HEK293 (cell line): ENCODE measurements around the gene CABLES2.

Experiments
- CTCF ChIA-PET: fragments of 350-600 bp; formaldehyde crosslinking; extraction: SDS; loops from one replicate; lab custom pipeline; 2021; ENCODE audit warnings: antibody characterized with exemption; lab: Yijun Ruan, JAX
- POLR2A ChIA-PET: fragments of 300-600 bp; formaldehyde crosslinking; extraction: SDS; loops from one replicate; lab custom pipeline; 2020; ENCODE audit warnings: antibody characterized with exemption, inconsistent platforms; lab: Yijun Ruan, JAX
- H3K27ac ChIP-seq: fragments of 200-500 bp; sonication (Bioruptor generic); 2 replicates; pipeline ENCODE4 v1.5.1; 2014; ENCODE audit warnings: low read depth, low read length, control low read depth, inconsistent platforms; ENCODE audit errors: extremely low read depth
- H3K36me3 ChIP-seq, 2 experiments: fragments of 200-500 bp in 1 of 2; sonication (Bioruptor generic) in 1 of 2; 1 replicate in 1 of 2; 2 replicates in 1 of 2; pipeline ENCODE4 v1.5.1; 2014 to 2017; ENCODE audit warnings: inconsistent platforms in 2 of 2, low read length in 2 of 2; ENCODE audit not compliant: control insufficient read depth in 2 of 2, insufficient read depth in 1 of 2
- H3K4me1 ChIP-seq: fragments of 200-500 bp; sonication (Bioruptor generic); 2 replicates; pipeline ENCODE4 v1.5.1; 2014; ENCODE audit warnings: mild to moderate bottlenecking, low read length, inconsistent platforms; ENCODE audit not compliant: control insufficient read depth, insufficient read depth
- H3K4me3 ChIP-seq: 2 replicates; pipeline ENCODE4 v1.5.1; 2011; ENCODE audit warnings: low read depth, mild to moderate bottlenecking, control low read depth, low read length, moderate library complexity
- H3K9me3 ChIP-seq: fragments of 200-500 bp; sonication (Bioruptor generic); 2 replicates; pipeline ENCODE4 v1.5.1; 2014; ENCODE audit warnings: low read depth, low read length, inconsistent platforms; ENCODE audit not compliant: control insufficient read depth, insufficient read depth
- GFI1B ChIP-seq: fragments of 450-650 bp; formaldehyde crosslinking; IDR thresholded peaks from 2 replicates; pipeline ENCODE4 v1.5.1; 2016; ENCODE audit warnings: missing biosample characterization, missing genetic modification characterization
- GLIS1 ChIP-seq: fragments of 450-650 bp; formaldehyde crosslinking; IDR thresholded peaks from 2 replicates; pipeline ENCODE4 v1.5.1; 2016; ENCODE audit warnings: missing biosample characterization, missing genetic modification characterization
- HOXC10 ChIP-seq: sonication (generic); formaldehyde crosslinking; IDR thresholded peaks from 2 replicates; pipeline ENCODE4 v1.8.1; 2023; ENCODE audit warnings: mild to moderate bottlenecking, missing genetic modification reagents
- HOXD13 ChIP-seq: sonication (generic); formaldehyde crosslinking; IDR thresholded peaks from 2 replicates; pipeline ENCODE4 v1.8.0; 2022; ENCODE audit warnings: missing genetic modification reagents, borderline replicate concordance
- PATZ1 ChIP-seq: fragments of 450-650 bp; formaldehyde crosslinking; IDR thresholded peaks from 2 replicates; pipeline ENCODE4 v1.5.1; 2016; ENCODE audit warnings: missing biosample characterization, missing genetic modification characterization
- SP7 ChIP-seq: fragments of 450-650 bp; formaldehyde crosslinking; IDR thresholded peaks from 2 replicates; pipeline ENCODE4 v1.5.1; 2016; ENCODE audit warnings: missing biosample characterization, missing genetic modification characterization
- TRIM28 ChIP-seq: IDR thresholded peaks from 2 replicates; pipeline ENCODE4 v1.6.1; 2011; ENCODE audit warnings: low read length, control low read depth, borderline replicate concordance
- ZFHX2 ChIP-seq: fragments of 450-650 bp; formaldehyde crosslinking; conservative IDR thresholded peaks from 2 replicates; pipeline ENCODE4 v1.5.1; 2016; ENCODE audit warnings: missing biosample characterization, missing genetic modification characterization
- ZFP69B ChIP-seq: fragments of 450-650 bp; formaldehyde crosslinking; IDR thresholded peaks from 2 replicates; pipeline ENCODE4 v1.5.1; 2016; ENCODE audit warnings: missing biosample characterization, missing genetic modification characterization
- ZNF121 ChIP-seq: fragments of 450-650 bp; formaldehyde crosslinking; IDR thresholded peaks from 2 replicates; pipeline ENCODE4 v1.5.1; 2016; ENCODE audit warnings: missing biosample characterization, missing genetic modification characterization
- ZNF23 ChIP-seq: fragments of 450-650 bp; formaldehyde crosslinking; IDR thresholded peaks from 2 replicates; pipeline ENCODE4 v1.5.1; 2016; ENCODE audit warnings: missing biosample characterization, missing genetic modification characterization, borderline replicate concordance
- ZNF600 ChIP-seq: fragments of 450-650 bp; formaldehyde crosslinking; IDR thresholded peaks from 2 replicates; pipeline ENCODE4 v1.5.1; 2016; ENCODE audit warnings: missing biosample characterization, missing genetic modification characterization
- ZNF610 ChIP-seq: fragments of 450-650 bp; formaldehyde crosslinking; IDR thresholded peaks from 2 replicates; pipeline ENCODE4 v1.5.1; 2016; ENCODE audit warnings: missing biosample characterization, missing genetic modification characterization, borderline replicate concordance
- ZNF791 ChIP-seq: fragments of 450-650 bp; formaldehyde crosslinking; IDR thresholded peaks from 2 replicates; pipeline ENCODE4 v1.5.1; 2016; ENCODE audit warnings: missing biosample characterization, missing genetic modification characterization
- ZSCAN30 ChIP-seq: fragments of 450-650 bp; IDR thresholded peaks from 2 replicates; pipeline ENCODE4 v1.5.1; 2018; ENCODE audit warnings: missing biosample characterization, mild to moderate bottlenecking, missing genetic modification characterization, moderate library complexity
- TF ChIP-seq, protein P1 (sequence below): fragments of 450-650 bp; formaldehyde crosslinking; conservative IDR thresholded peaks from 2 replicates; pipeline ENCODE4 v1.5.1; 2016; ENCODE audit warnings: low read depth, missing biosample characterization, missing genetic modification characterization
- TF ChIP-seq, protein P2 (sequence below): fragments of 450-650 bp; formaldehyde crosslinking; IDR thresholded peaks from 2 replicates; pipeline ENCODE4 v1.5.1; 2016; ENCODE audit warnings: missing biosample characterization, missing genetic modification characterization
- TF ChIP-seq, protein P3 (sequence below): fragments of 450-650 bp; formaldehyde crosslinking; IDR thresholded peaks from 2 replicates; pipeline ENCODE4 v1.5.1; 2017; ENCODE audit warnings: missing biosample characterization, missing genetic modification characterization
- TF ChIP-seq, protein P4 (sequence below): fragments of 450-650 bp; formaldehyde crosslinking; optimal IDR thresholded peaks from 2 replicates; pipeline ENCODE3; 2016; ENCODE audit warnings: missing biosample characterization, mild to moderate bottlenecking, missing genetic modification characterization

Gene CABLES2

DNA sequence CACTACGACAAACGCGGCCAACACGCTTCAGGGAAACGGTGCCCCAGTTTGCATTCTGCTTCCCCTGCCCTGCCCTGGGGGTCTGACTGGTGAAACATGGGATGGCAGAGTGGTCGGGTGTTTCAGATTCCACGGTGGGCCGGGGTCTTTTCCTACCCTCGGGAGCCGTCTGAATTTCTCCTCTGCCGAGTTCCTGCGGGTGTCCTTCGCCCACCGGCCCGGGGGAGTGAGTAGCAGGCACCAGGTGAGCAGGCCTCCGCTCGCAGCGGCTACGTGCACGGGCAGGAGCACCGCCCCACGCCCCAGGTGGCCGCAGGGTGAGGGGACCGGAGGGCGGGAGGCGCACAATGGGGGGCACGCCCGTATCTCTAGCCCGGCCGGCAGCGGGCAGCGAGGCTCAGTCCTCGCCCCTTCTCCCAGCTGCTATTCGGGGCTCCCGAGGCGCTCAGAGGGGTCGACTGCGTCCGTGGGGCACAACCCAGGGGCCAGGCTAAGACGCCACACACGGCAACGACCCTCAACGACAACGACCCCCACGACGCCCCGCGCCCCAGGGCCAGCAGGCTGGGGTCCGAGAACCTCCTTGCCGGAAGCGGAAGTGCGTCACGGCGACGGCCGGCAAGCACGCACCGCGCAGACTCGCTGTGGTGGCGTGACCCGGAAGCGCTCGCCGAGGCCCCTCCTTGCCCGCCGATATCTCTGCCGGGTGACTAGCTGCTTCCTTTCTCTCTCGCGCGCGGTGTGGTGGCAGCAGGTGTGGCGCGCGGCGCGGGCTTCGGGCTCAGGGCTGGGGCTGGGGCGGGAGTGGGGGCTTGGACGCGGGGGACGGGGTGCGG lies 20.5 kb downstream of the CABLES2 start, which contains the start of gene RPS21 (continued):
- TF ChIP-seq PATZ1 (tag by site-specific recombination) = peak; percentile 94
- TF ChIP-seq ZNF121 = 0 out of 2 replicates have a peak, but pooled peaks have one; percentile 43
- TF ChIP-seq, protein P1, sequence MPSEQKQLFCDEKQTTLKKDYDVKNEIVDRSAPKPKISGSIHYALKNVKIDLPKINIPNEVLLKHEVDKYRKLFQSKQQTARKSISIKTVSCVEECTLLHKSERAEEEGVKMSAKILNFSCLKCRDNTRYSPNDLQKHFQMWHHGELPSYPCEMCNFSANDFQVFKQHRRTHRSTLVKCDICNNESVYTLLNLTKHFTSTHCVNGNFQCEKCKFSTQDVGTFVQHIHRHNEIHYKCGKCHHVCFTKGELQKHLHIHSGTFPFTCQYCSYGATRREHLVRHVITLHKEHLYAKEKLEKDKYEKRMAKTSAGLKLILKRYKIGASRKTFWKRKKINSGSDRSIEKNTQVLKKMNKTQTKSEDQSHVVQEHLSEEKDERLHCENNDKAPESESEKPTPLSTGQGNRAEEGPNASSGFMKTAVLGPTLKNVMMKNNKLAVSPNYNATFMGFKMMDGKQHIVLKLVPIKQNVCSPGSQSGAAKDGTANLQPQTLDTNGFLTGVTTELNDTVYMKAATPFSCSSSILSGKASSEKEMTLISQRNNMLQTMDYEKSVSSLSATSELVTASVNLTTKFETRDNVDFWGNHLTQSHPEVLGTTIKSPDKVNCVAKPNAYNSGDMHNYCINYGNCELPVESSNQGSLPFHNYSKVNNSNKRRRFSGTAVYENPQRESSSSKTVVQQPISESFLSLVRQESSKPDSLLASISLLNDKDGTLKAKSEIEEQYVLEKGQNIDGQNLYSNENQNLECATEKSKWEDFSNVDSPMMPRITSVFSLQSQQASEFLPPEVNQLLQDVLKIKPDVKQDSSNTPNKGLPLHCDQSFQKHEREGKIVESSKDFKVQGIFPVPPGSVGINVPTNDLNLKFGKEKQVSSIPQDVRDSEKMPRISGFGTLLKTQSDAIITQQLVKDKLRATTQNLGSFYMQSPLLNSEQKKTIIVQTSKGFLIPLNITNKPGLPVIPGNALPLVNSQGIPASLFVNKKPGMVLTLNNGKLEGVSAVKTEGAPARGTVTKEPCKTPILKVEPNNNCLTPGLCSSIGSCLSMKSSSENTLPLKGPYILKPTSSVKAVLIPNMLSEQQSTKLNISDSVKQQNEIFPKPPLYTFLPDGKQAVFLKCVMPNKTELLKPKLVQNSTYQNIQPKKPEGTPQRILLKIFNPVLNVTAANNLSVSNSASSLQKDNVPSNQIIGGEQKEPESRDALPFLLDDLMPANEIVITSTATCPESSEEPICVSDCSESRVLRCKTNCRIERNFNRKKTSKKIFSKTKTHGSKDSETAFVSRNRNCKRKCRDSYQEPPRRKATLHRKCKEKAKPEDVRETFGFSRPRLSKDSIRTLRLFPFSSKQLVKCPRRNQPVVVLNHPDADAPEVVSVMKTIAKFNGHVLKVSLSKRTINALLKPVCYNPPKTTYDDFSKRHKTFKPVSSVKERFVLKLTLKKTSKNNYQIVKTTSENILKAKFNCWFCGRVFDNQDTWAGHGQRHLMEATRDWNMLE (tag by site-specific recombination) = peak; percentile 96

DNA sequence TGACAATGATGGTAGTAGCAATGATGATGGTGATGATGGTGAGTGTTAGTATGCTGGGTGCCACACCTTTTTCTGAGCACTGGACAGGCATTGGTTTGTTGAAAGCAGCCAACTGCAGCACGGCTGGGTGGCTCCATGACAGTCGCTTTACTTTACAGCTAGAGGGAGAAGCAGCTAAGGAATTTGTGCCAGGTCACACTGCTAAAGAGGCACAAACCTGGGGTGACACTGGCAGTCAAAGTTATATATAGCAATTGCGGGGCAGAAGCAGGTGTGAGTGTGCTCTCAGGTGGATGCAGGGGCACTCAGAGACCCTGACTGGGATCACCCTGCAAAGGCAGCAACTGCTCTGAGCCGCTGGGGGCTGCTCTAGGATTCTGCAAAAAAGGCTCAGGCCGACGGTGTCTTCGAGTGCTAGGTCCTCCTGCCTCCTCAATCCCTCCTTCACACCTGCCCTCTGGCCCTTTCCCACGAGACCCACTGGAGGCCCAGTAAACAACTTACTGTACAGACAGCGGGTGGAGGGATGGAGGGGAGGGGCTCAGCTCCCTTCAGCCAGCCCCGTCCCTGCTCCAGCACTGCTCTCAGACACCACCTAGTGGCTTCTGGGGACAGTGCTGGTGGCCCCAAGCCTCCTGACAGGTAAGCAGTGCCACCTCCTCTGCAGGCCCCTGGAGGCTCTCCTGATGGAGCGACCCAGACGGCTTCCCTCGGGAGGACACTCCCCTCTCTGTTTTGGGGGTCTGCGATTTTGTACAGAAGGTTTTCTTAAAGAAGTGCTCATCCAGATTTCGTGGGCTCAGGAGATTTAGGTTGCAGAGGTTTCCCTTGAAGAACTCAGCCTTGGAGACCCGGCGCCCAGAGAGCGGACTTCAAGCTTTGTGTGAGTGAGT lies 24.5 kb downstream of the CABLES2 start:
- ChIA-PET CTCF (interaction anchor here (0.6 to 2.3 kb wide), 37 partner anchors 8 to 459 kb away, joined by 3 to 32 read pairs (median 5); partner anchors contain the start of genes ADRM1 and HRH3), POLR2A (interaction anchor here (0.6 to 3.4 kb wide), 9 partner anchors 13 to 1140 kb away, joined by 3 to 24 read pairs (median 4); no protein-coding TSS in a partner anchor)
- Histone ChIP-seq H3K27ac (no peak overlapping the region), H3K4me3 (no peak overlapping the region), H3K36me3 (peaks cover 4 to 16% of the 10 kb centered on the region in 2 experiments; a peak in 2 of 3 replicates), H3K9me3 (no peaks in the 10 kb centered on the region), H3K4me1 (no peaks in the 10 kb centered on the region)
- no peak for TF ChIP-seq GFI1B (tag by site-specific recombination)
- peak; percentile 67 for TF ChIP-seq ZSCAN30
- no peak for TF ChIP-seq HOXD13
- TF ChIP-seq PATZ1 (tag by site-specific recombination) = peak; percentile 30; the same call in 1 of the 2 replicates
- no peak for TF ChIP-seq TRIM28
- TF ChIP-seq, protein P2, sequence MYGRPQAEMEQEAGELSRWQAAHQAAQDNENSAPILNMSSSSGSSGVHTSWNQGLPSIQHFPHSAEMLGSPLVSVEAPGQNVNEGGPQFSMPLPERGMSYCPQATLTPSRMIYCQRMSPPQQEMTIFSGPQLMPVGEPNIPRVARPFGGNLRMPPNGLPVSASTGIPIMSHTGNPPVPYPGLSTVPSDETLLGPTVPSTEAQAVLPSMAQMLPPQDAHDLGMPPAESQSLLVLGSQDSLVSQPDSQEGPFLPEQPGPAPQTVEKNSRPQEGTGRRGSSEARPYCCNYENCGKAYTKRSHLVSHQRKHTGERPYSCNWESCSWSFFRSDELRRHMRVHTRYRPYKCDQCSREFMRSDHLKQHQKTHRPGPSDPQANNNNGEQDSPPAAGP (tag by site-specific recombination) = peak; percentile 41; the same call in 1 of the 2 replicates
- no peak for TF ChIP-seq ZNF23
- TF ChIP-seq ZFP69B (tag by site-specific recombination) = peak; percentile 34; the same call in 1 of the 2 replicates
- TF ChIP-seq ZNF600 (tag by site-specific recombination) = 0 out of 2 replicates have a peak, but pooled peaks have one; percentile 15
- 0 out of 2 replicates have a peak, but pooled peaks have one; percentile 32 for TF ChIP-seq ZNF610 (tag by site-specific recombination)
- no peak for TF ChIP-seq ZNF791
- no peak; the same call in 1 of the 2 replicates for TF ChIP-seq ZFHX2 (tag by site-specific recombination)
- TF ChIP-seq, protein P3, sequence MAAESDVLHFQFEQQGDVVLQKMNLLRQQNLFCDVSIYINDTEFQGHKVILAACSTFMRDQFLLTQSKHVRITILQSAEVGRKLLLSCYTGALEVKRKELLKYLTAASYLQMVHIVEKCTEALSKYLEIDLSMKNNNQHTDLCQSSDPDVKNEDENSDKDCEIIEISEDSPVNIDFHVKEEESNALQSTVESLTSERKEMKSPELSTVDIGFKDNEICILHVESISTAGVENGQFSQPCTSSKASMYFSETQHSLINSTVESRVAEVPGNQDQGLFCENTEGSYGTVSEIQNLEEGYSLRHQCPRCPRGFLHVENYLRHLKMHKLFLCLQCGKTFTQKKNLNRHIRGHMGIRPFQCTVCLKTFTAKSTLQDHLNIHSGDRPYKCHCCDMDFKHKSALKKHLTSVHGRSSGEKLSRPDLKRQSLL (tag by site-specific recombination) = no peak
- no peak for TF ChIP-seq HOXC10 (CRISPR knock-in tag)
- TF ChIP-seq, protein P4, sequence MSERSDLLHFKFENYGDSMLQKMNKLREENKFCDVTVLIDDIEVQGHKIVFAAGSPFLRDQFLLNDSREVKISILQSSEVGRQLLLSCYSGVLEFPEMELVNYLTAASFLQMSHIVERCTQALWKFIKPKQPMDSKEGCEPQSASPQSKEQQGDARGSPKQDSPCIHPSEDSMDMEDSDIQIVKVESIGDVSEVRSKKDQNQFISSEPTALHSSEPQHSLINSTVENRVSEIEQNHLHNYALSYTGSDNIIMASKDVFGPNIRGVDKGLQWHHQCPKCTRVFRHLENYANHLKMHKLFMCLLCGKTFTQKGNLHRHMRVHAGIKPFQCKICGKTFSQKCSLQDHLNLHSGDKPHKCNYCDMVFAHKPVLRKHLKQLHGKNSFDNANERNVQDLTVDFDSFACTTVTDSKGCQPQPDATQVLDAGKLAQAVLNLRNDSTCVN (tag by site-specific recombination) = no peak
- peak; percentile 46; the same call in 1 of the 2 replicates for TF ChIP-seq SP7 (tag by site-specific recombination)
- TF ChIP-seq GLIS1 = peak; percentile 44
